ENCODE data around the gene SCRN1. TPM values are rescaled to one million over a fixed set of nuclear protein-coding genes. Genes with fewer than 3 reads are reported as not detected.

SCRN1 gene
- total RNA-seq, 4 donors from 2014 or later: 63.6 to 105 (median 83.8) TPM

DNA sequence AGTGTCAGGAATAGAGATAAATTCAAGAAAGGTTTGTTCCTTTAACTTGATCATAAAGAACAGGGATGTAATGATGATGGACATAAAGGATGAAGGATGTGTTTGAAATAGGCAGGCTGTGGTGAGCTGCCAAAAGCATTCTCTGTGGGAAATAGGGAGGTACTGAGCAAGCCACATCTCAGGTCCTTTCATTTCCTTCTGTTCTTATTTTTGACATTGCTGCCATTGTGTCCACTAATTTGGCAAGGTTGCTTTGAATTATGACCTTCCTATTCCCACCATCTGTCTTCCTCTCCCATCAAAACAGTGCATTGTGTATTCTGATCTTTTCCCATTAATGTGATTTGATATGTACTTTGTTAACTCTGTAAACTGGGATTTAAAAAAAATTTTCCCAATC is 9.4 kb downstream of the SCRN1 start:
- no peak overlapping the region for H3K27ac ChIP-seq (replicated peaks in 1 of 4)
- no peak for TF ChIP-seq EP300 (IDR thresholded peaks at IDR 0.05)
- TF ChIP-seq CTCF (IDR thresholded peaks at IDR 0.05): no peak
- TF ChIP-seq POLR2AphosphoS5 (IDR thresholded peaks at IDR 0.05): no peak
- TF ChIP-seq POLR2A (IDR thresholded peaks at IDR 0.05; ENCODE audit: low read depth): no peak
- DNase-seq (ENCODE audit: extremely low spot score): no peak
- H3K4me1 ChIP-seq: peaks cover 3 to 30% (median 25%) of the 10 kb centered on the region in 4 donors
- no peaks in the 10 kb centered on the region for H3K27me3 ChIP-seq
- no peaks in the 10 kb centered on the region for H3K36me3 ChIP-seq
- H3K4me3 ChIP-seq: no peak overlapping the region
- H3K9me3 ChIP-seq: no peaks in the 10 kb centered on the region
- intact Hi-C loops (cut with DNase I): no loop called here

GRCh38 chr7:29977886-29978651 is 11.5 kb downstream of the SCRN1 start:
- 93% methylated on average over 8 of the region's 8 CpGs for WGBS
- DNase-seq (ENCODE audit: extremely low spot score): no peak

DNA sequence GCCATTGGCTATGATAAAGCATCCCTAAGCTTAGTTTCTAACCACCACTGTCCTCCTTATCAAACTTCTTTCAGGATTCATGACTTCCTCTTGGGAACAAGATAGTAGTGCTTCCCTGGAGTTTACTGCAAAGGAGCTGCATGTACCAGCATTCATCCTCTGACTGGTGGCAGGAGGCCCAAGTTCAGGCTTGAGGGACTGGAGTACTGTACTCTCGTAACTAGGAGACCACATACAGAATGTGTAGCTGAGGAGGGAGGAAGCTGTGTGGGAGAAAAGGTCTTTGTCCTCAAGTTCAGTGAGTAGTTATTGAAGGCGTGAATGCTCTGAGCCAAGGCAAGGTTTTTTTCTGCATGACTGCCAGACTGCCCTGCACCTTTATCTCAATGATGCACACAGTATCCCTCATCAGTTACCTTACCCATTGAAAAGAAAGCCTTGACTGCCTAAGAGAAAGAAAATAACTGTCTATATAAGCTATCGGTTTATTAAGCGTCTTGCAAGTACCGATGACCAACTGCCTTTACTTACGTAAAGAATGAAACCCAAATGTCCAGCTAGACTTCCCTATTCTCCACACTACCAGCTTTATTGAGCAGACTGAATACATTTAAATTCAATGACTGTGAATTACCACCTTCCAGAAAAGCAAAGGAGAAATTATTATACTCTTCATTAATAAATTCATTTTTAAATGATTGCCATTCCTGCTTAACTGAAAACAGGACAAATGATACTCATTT is 12.8 kb downstream of the SCRN1 start:
- peak overlapping the region in 2 of 4 donors; percentile 4 to 25 for H3K4me3 ChIP-seq
- no peaks in the 10 kb centered on the region for H3K27me3 ChIP-seq
- TF ChIP-seq CTCF (IDR thresholded peaks at IDR 0.05) (no peak), EP300 (IDR thresholded peaks at IDR 0.05) (no peak), POLR2AphosphoS5 (IDR thresholded peaks at IDR 0.05) (peak in 1 of 2 donors; percentile 17), POLR2A (IDR thresholded peaks at IDR 0.05; ENCODE audit: low read depth) (no peak)
- 71% methylated on average over 5 of the region's 6 CpGs for WGBS
- no peak for DNase-seq (ENCODE audit: extremely low spot score)
- peak overlapping the region; percentile 52 to 66 (median 62) for H3K27ac ChIP-seq (replicated peaks in 1 of 4)
- no peaks in the 10 kb centered on the region for H3K36me3 ChIP-seq
- peaks cover 12 to 61% (median 51%) of the 10 kb centered on the region in 4 donors for H3K4me1 ChIP-seq
- H3K9me3 ChIP-seq: no peaks in the 10 kb centered on the region
- intact Hi-C loops (cut with DNase I): no loop called here

More at GRCh38 chr7:29977886-29978651, 11.5 kb downstream of the SCRN1 start:
- intact Hi-C loops (cut with DNase I): no loop called here
- Histone ChIP-seq H3K27ac (replicated peaks in 1 of 4) (no peak overlapping the region), H3K4me1 (peaks cover 3 to 49% (median 40%) of the 10 kb centered on the region in 4 donors), H3K36me3 (no peaks in the 10 kb centered on the region), H3K4me3 (no peak overlapping the region), H3K27me3 (no peaks in the 10 kb centered on the region), H3K9me3 (no peaks in the 10 kb centered on the region)
- no peak for TF ChIP-seq CTCF (IDR thresholded peaks at IDR 0.05)
- TF ChIP-seq POLR2A (IDR thresholded peaks at IDR 0.05; ENCODE audit: low read depth): no peak
- TF ChIP-seq EP300 (IDR thresholded peaks at IDR 0.05): no peak
- TF ChIP-seq POLR2AphosphoS5 (IDR thresholded peaks at IDR 0.05): no peak

- intact Hi-C loops (cut with DNase I): no loop called here
- peak overlapping the region; percentile 52 to 66 (median 62) for H3K27ac ChIP-seq (replicated peaks in 1 of 4)
- H3K9me3 ChIP-seq: no peaks in the 10 kb centered on the region
- 65% methylated on average over 4 of the region's 4 CpGs for WGBS
- H3K4me3 ChIP-seq: peak overlapping the region; percentile 4 to 38 (median 30)
- no peaks in the 10 kb centered on the region for H3K36me3 ChIP-seq
- peaks cover 12 to 64% (median 54%) of the 10 kb centered on the region in 4 donors for H3K4me1 ChIP-seq
- no peak for DNase-seq (ENCODE audit: extremely low spot score)
- TF ChIP-seq POLR2AphosphoS5 (IDR thresholded peaks at IDR 0.05): peak in 1 of 2 donors; percentile 26
- no peak for TF ChIP-seq CTCF (IDR thresholded peaks at IDR 0.05)
- TF ChIP-seq EP300 (IDR thresholded peaks at IDR 0.05): no peak
- TF ChIP-seq POLR2A (IDR thresholded peaks at IDR 0.05; ENCODE audit: low read depth): no peak
- no peaks in the 10 kb centered on the region for H3K27me3 ChIP-seq
These were observed 13.3 kb downstream of the SCRN1 start for GRCh38 chr7:29976266-29976665.
